Measurements from ENCODE around the gene MATK. TPM values are rescaled to one million over a fixed set of nuclear protein-coding genes. Genes with fewer than 3 reads are reported as not detected.

The MATK gene
- polyA plus RNA-seq, 1 donor from 2014 or later, result 2.6 TPM

DNA sequence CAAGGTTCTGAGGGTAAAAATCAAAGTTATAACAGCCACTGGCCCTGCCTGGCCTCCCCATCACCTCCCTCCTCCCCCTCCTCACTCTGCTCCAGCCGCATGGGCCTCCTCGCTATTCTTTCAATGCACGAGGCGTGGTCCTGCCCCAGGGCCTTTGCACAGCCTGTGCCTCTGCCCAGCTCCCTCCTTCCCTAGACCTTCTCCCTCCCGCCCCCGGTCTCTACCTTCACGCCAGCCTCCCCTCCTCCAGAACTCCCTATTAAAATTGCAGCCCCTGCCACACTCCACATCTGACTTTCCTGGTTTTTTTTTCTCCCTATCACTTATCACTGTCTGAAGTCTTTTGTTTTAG lies 17.5 kb downstream of the MATK start:
- H3K79me2 ChIP-seq (replicated peaks; ENCODE audit: insufficient read depth, low read length), result no peaks in the 10 kb centered on the region
- no peaks in the 10 kb centered on the region for H3F3A ChIP-seq (ENCODE audit: insufficient read depth, low read length, poor library complexity, severe bottlenecking)
- no peak overlapping the region for H3K9ac ChIP-seq (ENCODE audit: low read length)
- H2AFZ ChIP-seq (ENCODE audit: low read depth, low read length), result no peak overlapping the region
- no peaks in the 10 kb centered on the region for H3K9me3 ChIP-seq (ENCODE audit: low read length)
- H3K4me2 ChIP-seq (ENCODE audit: low read length), result no peak overlapping the region
- no peaks in the 10 kb centered on the region for H3K27me3 ChIP-seq (ENCODE audit: insufficient read depth, low read depth, low read length)
- no peaks in the 10 kb centered on the region for H3K36me3 ChIP-seq (ENCODE audit: insufficient read depth, low read length)
- no peak overlapping the region for H3K27ac ChIP-seq (ENCODE audit: low read length)
- H3K4me3 ChIP-seq (ENCODE audit: low read length), result no peak overlapping the region
- H4K20me1 ChIP-seq (ENCODE audit: insufficient read depth), result no peaks in the 10 kb centered on the region
- TF ChIP-seq EZH2 (IDR thresholded peaks at IDR 0.05; ENCODE audit: borderline replicate concordance, insufficient read depth, low read length, poor library complexity, severe bottlenecking) (no peak), RAD21 (conservative IDR thresholded peaks at IDR 0.05) (no peak), MXI1 (conservative IDR thresholded peaks at IDR 0.05; ENCODE audit: poor library complexity, severe bottlenecking) (no peak), SMC3 (conservative IDR thresholded peaks at IDR 0.05; ENCODE audit: poor library complexity) (no peak), POLR2AphosphoS5 (IDR thresholded peaks at IDR 0.05) (no peak), EP300 (conservative IDR thresholded peaks at IDR 0.05; ENCODE audit: poor library complexity, severe bottlenecking) (no peak), TAF1 (IDR thresholded peaks at IDR 0.05; ENCODE audit: low read depth) (no peak)
- TF ChIP-seq, protein P1, sequence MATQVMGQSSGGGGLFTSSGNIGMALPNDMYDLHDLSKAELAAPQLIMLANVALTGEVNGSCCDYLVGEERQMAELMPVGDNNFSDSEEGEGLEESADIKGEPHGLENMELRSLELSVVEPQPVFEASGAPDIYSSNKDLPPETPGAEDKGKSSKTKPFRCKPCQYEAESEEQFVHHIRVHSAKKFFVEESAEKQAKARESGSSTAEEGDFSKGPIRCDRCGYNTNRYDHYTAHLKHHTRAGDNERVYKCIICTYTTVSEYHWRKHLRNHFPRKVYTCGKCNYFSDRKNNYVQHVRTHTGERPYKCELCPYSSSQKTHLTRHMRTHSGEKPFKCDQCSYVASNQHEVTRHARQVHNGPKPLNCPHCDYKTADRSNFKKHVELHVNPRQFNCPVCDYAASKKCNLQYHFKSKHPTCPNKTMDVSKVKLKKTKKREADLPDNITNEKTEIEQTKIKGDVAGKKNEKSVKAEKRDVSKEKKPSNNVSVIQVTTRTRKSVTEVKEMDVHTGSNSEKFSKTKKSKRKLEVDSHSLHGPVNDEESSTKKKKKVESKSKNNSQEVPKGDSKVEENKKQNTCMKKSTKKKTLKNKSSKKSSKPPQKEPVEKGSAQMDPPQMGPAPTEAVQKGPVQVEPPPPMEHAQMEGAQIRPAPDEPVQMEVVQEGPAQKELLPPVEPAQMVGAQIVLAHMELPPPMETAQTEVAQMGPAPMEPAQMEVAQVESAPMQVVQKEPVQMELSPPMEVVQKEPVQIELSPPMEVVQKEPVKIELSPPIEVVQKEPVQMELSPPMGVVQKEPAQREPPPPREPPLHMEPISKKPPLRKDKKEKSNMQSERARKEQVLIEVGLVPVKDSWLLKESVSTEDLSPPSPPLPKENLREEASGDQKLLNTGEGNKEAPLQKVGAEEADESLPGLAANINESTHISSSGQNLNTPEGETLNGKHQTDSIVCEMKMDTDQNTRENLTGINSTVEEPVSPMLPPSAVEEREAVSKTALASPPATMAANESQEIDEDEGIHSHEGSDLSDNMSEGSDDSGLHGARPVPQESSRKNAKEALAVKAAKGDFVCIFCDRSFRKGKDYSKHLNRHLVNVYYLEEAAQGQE (IDR thresholded peaks at IDR 0.05; ENCODE audit: borderline replicate concordance), result no peak
- TF ChIP-seq, protein P2, sequence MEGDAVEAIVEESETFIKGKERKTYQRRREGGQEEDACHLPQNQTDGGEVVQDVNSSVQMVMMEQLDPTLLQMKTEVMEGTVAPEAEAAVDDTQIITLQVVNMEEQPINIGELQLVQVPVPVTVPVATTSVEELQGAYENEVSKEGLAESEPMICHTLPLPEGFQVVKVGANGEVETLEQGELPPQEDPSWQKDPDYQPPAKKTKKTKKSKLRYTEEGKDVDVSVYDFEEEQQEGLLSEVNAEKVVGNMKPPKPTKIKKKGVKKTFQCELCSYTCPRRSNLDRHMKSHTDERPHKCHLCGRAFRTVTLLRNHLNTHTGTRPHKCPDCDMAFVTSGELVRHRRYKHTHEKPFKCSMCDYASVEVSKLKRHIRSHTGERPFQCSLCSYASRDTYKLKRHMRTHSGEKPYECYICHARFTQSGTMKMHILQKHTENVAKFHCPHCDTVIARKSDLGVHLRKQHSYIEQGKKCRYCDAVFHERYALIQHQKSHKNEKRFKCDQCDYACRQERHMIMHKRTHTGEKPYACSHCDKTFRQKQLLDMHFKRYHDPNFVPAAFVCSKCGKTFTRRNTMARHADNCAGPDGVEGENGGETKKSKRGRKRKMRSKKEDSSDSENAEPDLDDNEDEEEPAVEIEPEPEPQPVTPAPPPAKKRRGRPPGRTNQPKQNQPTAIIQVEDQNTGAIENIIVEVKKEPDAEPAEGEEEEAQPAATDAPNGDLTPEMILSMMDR (IDR thresholded peaks at IDR 0.05; ENCODE audit: poor library complexity, severe bottlenecking), result no peak
- no peaks in the 10 kb centered on the region for H3K9me2 ChIP-seq (ENCODE audit: insufficient read depth, low read length)

DNA sequence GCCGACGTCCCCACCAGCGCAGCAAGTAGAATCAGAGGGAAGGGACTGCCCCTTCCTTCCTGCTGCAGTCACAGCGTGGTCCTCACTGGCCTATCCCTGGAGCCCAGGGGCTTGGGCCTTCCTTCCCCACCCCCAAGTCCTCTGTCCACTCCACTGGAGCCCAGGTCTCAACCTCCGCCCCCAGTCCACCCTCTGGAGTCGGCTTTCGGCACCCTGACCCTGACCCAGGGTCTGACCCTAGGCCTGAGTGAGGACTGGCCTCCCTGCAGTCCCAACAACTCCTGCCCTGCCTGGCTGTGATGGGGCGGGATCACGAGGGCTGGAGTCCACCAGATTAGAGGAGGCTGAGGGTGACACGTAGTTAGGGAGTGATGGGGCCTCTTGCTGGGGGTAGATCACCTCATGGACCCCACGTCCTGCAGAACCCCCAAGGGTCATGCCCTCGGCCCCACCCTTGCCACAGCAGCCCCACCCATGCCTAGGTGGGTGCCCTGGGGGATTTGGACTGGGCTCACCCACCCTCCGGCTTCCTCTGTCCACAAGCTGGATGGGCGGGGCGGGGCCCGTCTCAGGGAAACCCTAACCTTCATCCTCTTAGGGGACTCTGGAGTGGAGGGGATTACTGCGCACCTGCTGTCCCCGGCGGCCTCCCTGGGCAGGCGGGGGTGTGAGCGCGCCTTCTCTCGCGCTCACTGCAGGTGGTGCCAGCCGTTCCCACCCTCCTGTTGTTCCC lies 18.0 kb downstream of the MATK start:
- no peaks in the 10 kb centered on the region for H3K79me2 ChIP-seq (replicated peaks; ENCODE audit: insufficient read depth, low read length)
- no peak overlapping the region for H3K4me3 ChIP-seq (ENCODE audit: low read length)
- H3K36me3 ChIP-seq (ENCODE audit: insufficient read depth, low read length), result no peaks in the 10 kb centered on the region
- H3F3A ChIP-seq (ENCODE audit: insufficient read depth, low read length, poor library complexity, severe bottlenecking), result no peaks in the 10 kb centered on the region
- no peaks in the 10 kb centered on the region for H3K27me3 ChIP-seq (ENCODE audit: insufficient read depth, low read depth, low read length)
- no peaks in the 10 kb centered on the region for H4K20me1 ChIP-seq (ENCODE audit: insufficient read depth)
- H2AFZ ChIP-seq (ENCODE audit: low read depth, low read length), result no peak overlapping the region
- H3K9ac ChIP-seq (ENCODE audit: low read length), result no peak overlapping the region
- H3K27ac ChIP-seq (ENCODE audit: low read length), result no peak overlapping the region
- H3K9me3 ChIP-seq (ENCODE audit: low read length), result no peaks in the 10 kb centered on the region
- H3K4me2 ChIP-seq (ENCODE audit: low read length), result no peak overlapping the region
- no peaks in the 10 kb centered on the region for H3K9me2 ChIP-seq (ENCODE audit: insufficient read depth, low read length)
- TF ChIP-seq POLR2AphosphoS5 (IDR thresholded peaks at IDR 0.05) (no peak), EP300 (conservative IDR thresholded peaks at IDR 0.05; ENCODE audit: poor library complexity, severe bottlenecking) (no peak), RAD21 (conservative IDR thresholded peaks at IDR 0.05) (no peak), TAF1 (IDR thresholded peaks at IDR 0.05; ENCODE audit: low read depth) (no peak)
- TF ChIP-seq, protein P2 (IDR thresholded peaks at IDR 0.05; ENCODE audit: poor library complexity, severe bottlenecking), result no peak

Data from neural cell (in vitro differentiated cells).